Fibroblast of the aortic adventitia (primary cell): ENCODE results near the gene APLP1. TPM values are rescaled to one million over a fixed set of nuclear protein-coding genes. Genes with fewer than 3 reads are reported as not detected.
A peak's percentile ranks its signal among the peaks of the same experiment; 100 is the strongest.
"Not testable (repeated sequence)": the region's sequence is repeated elsewhere in the genome, so short reads cannot be mapped to it uniquely, and the experiment has no call there.

ENCODE experiments used
- DNase-seq: peaks from one replicate; pipeline ENCODE4 v3.0.0-alpha.2; 2010; ENCODE audit warnings: low read depth
- H3K4me3 ChIP-seq: 2 replicates; pipeline ENCODE4 v1.5.1; 2011; ENCODE audit warnings: low read depth, mild to moderate bottlenecking, control low read depth, low read length, moderate library complexity
- CTCF ChIP-seq: IDR thresholded peaks from 2 replicates; pipeline ENCODE4 v1.5.1; 2011; ENCODE audit warnings: mild to moderate bottlenecking, low read length, control low read depth, inconsistent platforms; ENCODE audit not compliant: insufficient read depth
- total RNA-seq: library from RNA; depleted of rRNA; stranded (reverse); fragments of >200 nt; gene quantifications from 2 replicates; pipeline ENCODE4 v1.2.3, GENCODE V29; 2012; ENCODE audit warnings: low replicate concordance

Gene APLP1
- total RNA-seq, 1 donor, result 8.6 TPM

GRCh38 chr19:35889370-35890112 is 21.2 kb downstream of the APLP1 start:
- no peak for TF ChIP-seq CTCF
- DNase-seq, result no peak
- H3K4me3 ChIP-seq, result no peak overlapping the region

GRCh38 chr19:35890113-35890650 is 21.8 kb downstream of the APLP1 start:
- no peak for DNase-seq
- no peak for TF ChIP-seq CTCF
- H3K4me3 ChIP-seq, result no peak overlapping the region

- not testable (repeated sequence) for DNase-seq, H3K4me3 ChIP-seq
These were observed 23.4 kb downstream of the APLP1 start for GRCh38 chr19:35891819-35892218.

- H3K4me3 ChIP-seq, result no peak overlapping the region
- no peak for TF ChIP-seq CTCF
- no peak for DNase-seq
These were observed 26.0 kb downstream of the APLP1 start for GRCh38 chr19:35894342-35894741.

- DNase-seq, result no peak
- no peak overlapping the region for H3K4me3 ChIP-seq
- no peak for TF ChIP-seq CTCF
These were observed 27.7 kb downstream of the APLP1 start for GRCh38 chr19:35895911-35896642.

- DNase-seq, result no peak
- no peak for TF ChIP-seq CTCF
These were observed 28.3 kb downstream of the APLP1 start for GRCh38 chr19:35896643-35897040.

GRCh38 chr19:35897706-35898451 is 29.5 kb downstream of the APLP1 start:
- TF ChIP-seq CTCF, result no peak
- peak overlapping the region; percentile 78 for H3K4me3 ChIP-seq
- DNase-seq, result no peak

More at GRCh38 chr19:35896643-35897040, 28.3 kb downstream of the APLP1 start:
- H3K4me3 ChIP-seq, result no peak overlapping the region
